Karpas-422 (cell line): ENCODE results near the gene RNU5D-1. TPM values are rescaled to one million over a fixed set of nuclear protein-coding genes. Genes with fewer than 3 reads are reported as not detected.
"Not testable (repeated sequence)": the region's sequence is repeated elsewhere in the genome, so short reads cannot be mapped to it uniquely, and the experiment has no call there.

Experiments used
- DNase-seq: peaks from one replicate; pipeline ENCODE4 v3.0.0-alpha.2; 2015
- H2AFZ ChIP-seq: fragments of 200-600 bp; sonication (generic); 2 replicates; pipeline ENCODE4 v1.6.1; 2014; ENCODE audit warnings: antibody characterized with exemption, low read length, mixed read lengths
- H3K27ac ChIP-seq: fragments of 200-600 bp; sonication (generic); 2 replicates; pipeline ENCODE4 v1.5.1; 2014; ENCODE audit warnings: mild to moderate bottlenecking, low read length, moderate library complexity
- H3K27me3 ChIP-seq: fragments of 200-600 bp; sonication (generic); 2 replicates; pipeline ENCODE4 v1.6.1; 2014; ENCODE audit warnings: low read length, mixed read lengths
- H3K36me3 ChIP-seq: fragments of 200-600 bp; sonication (generic); 2 replicates; pipeline ENCODE4 v1.6.1; 2014; ENCODE audit warnings: low read length, mixed read lengths; ENCODE audit not compliant: insufficient read depth
- H3K4me1 ChIP-seq: fragments of 200-600 bp; sonication (generic); 2 replicates; pipeline ENCODE4 v1.6.1; 2014; ENCODE audit warnings: mild to moderate bottlenecking, low read length, mixed read lengths
- H3K4me2 ChIP-seq: fragments of 200-600 bp; sonication (generic); 2 replicates; pipeline ENCODE4 v1.6.1; 2014; ENCODE audit warnings: low read length, low read depth, mild to moderate bottlenecking; ENCODE audit not compliant: poor library complexity, severe bottlenecking
- H3K4me3 ChIP-seq: fragments of 200-600 bp; sonication (generic); 2 replicates; pipeline ENCODE4 v1.5.1; 2014; ENCODE audit warnings: mild to moderate bottlenecking, antibody characterized with exemption, low read length, mixed read lengths
- H3K79me2 ChIP-seq: fragments of 200-600 bp; sonication (generic); 2 replicates; pipeline ENCODE4 v1.6.1; 2014; ENCODE audit warnings: mild to moderate bottlenecking, low read length, mixed read lengths
- H3K9ac ChIP-seq: fragments of 200-600 bp; sonication (generic); 2 replicates; pipeline ENCODE4 v1.6.0; 2014; ENCODE audit warnings: low read length
- H3K9me2 ChIP-seq: fragments of 200-600 bp; sonication (generic), shearing (Covaris generic); replicated peaks from 2 replicates; pipeline ENCODE4 v1.6.0; 2014; ENCODE audit warnings: mild to moderate bottlenecking, low read length, moderate library complexity; ENCODE audit not compliant: insufficient read depth
- H3K9me3 ChIP-seq: fragments of 300-700, 200-600 bp; sonication (generic); 2 replicates; pipeline ENCODE4 v1.6.1; 2014; ENCODE audit warnings: low read length, mixed read lengths
- H4K20me1 ChIP-seq: fragments of 200-600 bp; sonication (generic); 2 replicates; pipeline ENCODE4 v1.6.1; 2014; ENCODE audit warnings: mild to moderate bottlenecking, antibody characterized with exemption, low read length, low read depth; ENCODE audit not compliant: insufficient read depth
- total RNA-seq: library from RNA; depleted of rRNA; stranded (reverse); fragments of >200 nt; shearing (Covaris generic); gene quantifications from 2 replicates; pipeline ENCODE4 v1.2.3, GENCODE V29; 2014; ENCODE audit warnings: low replicate concordance

Gene RNU5D-1
- total RNA-seq, 1 experiment from 2014 or later: not detected

DNA sequence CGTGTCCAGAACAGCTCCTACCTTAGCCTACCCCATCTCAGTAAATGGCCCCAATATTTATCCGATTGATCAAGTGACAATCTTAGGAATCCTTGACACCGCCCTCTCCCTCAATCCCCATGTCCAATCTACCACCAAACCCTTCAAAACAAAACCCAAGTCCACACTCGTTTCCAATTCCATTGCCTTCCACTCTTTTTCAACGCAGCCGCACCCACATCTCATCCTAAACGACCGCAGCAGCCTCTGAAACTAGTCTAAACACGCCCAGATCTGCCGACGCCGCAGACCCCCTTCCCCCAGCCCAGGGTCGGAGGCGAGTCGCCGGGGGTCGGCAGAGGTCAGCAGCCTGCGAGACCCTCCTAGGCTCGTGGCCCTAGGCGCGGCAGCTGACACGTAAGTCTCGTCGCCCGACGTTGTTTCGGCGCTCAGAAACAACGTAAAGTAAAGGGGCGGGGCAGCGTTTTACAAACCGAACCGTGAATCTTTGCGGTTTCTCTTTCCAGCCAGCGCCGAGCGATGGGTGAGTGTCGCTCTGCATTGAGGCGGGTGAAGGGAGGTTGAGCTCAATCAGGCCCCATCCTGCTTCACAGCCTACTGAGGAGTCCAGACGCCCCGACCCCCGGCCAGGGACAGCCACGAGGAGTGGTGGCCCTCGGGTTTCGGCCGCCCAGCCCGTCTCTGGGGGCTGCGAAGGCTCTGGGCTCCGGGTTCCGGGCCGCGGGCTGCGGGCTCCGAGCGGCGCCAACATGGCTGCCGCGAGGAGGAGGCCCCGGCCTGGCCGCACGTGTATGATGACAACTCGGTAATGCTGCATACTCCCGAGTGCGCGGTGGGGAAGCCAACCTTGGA lies 44.3 kb upstream of the RNU5D-1 start, which contains the start of gene RPS8:
TSS of gene RPS8 (plus strand) at position 463 of the 852 bp plus-strand sequence. CDS start at position 520, 57 bp downstream.
- peak within 1 kb of the TSS; percentile 96 for H3K4me3 ChIP-seq
- peak within 1 kb of the TSS; percentile 95 for H3K9ac ChIP-seq

DNA sequence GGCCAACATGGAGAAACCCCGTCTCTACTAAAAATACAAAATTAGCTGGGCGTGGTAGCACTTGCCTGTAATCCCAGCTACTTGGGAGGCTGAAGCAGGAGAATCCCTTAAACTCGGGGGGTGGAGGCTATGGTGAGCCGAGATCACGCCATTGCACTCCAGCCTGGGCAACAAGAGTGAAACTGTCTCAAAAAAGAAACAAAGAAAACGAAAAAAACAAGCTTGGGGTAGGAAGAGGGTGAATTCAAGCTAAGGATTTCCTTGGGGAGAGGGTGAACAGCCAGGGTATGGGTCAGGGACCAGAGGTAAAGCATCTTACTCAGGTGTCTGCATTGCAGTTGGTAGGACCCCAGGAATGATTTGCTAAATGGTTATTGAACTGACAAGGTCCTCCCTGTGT lies 35.5 kb upstream of the RNU5D-1 start:
- H3K4me2 ChIP-seq, H3K9ac ChIP-seq, H3K27me3 ChIP-seq, H3K79me2 ChIP-seq, H4K20me1 ChIP-seq, H3K4me1 ChIP-seq, H3K4me3 ChIP-seq, H3K9me2 ChIP-seq, DNase-seq, H2AFZ ChIP-seq, H3K9me3 ChIP-seq, H3K27ac ChIP-seq: not testable (repeated sequence)
- H3K36me3 ChIP-seq: peaks cover 26% of the 10 kb centered on the region

More for the DNA sequence above, 44.3 kb upstream of the RNU5D-1 start, which contains the start of gene RPS8:
- Histone ChIP-seq H3K27ac (peak within 1 kb of the TSS; percentile 93), H2AFZ (no peak within 1 kb of the TSS), H3K9me2 (no peaks in the 10 kb centered on the region), H3K9me3 (no peaks in the 10 kb centered on the region), H3K27me3 (no peaks in the 10 kb centered on the region), H3K79me2 (peaks cover 35% of the 10 kb centered on the region), H4K20me1 (peaks cover 29% of the 10 kb centered on the region; the same call in 1 of the 2 replicates), H3K36me3 (peaks cover 28% of the 10 kb centered on the region), H3K4me2 (peak within 1 kb of the TSS; percentile 92), H3K4me1 (peaks cover 24% of the 10 kb centered on the region)
- peak; percentile 97 for DNase-seq

DNA sequence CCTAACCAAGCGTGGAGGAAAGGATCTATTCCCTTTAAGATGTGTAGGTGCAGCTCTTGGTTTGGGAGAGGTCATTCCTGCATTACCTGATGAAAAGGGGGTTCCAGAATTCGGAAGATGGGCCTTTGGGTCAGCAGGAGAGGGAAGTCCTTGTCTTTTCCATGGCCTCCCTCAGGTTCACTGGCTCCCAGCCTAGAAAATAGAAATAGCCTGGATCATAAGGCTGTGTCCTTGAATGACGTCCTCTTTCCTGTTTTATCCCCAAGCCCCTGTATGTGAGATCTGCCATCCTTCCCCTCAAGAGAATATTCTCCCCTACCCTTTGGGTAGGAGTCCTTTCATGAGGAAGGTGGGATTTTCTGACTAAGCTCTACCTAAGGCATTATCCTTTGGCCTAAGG lies 29.9 kb upstream of the RNU5D-1 start:
- Histone ChIP-seq H3K27ac (no peak overlapping the region), H3K27me3 (no peaks in the 10 kb centered on the region), H3K36me3 (peaks cover 46% of the 10 kb centered on the region), H3K79me2 (no peaks in the 10 kb centered on the region), H3K9me2 (no peaks in the 10 kb centered on the region), H3K4me2 (no peak overlapping the region), H4K20me1 (no peaks in the 10 kb centered on the region), H3K4me1 (peaks cover 16% of the 10 kb centered on the region), H2AFZ (no peak overlapping the region), H3K9me3 (no peaks in the 10 kb centered on the region), H3K4me3 (no peak overlapping the region), H3K9ac (no peak overlapping the region)
- no peak for DNase-seq

DNA sequence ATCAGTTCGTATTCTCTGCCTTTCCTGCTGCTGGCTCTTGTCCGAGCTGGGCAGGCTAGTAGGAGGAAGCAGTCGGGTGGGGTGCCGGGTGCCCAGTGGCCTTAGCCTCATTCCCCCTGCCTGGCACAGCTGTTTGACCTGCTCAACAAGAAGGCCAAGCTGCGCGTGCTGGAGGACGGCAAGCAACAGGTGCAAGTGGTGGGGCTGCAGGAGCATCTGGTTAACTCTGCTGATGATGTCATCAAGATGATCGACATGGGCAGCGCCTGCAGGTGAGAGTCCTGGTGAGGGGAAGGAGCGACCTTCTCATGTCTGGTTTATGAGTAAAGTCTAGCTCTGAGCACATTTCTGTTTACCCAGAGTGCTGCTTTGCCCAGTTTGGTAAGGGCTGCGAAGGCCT lies 28.1 kb upstream of the RNU5D-1 start:
- peaks cover 17% of the 10 kb centered on the region for H3K4me1 ChIP-seq
- H3K79me2 ChIP-seq: no peaks in the 10 kb centered on the region
- peaks cover 53% of the 10 kb centered on the region for H3K36me3 ChIP-seq
- no peaks in the 10 kb centered on the region for H3K27me3 ChIP-seq
- H3K4me2 ChIP-seq: no peak overlapping the region
- H3K9me2 ChIP-seq: no peaks in the 10 kb centered on the region
- no peak overlapping the region for H2AFZ ChIP-seq
- DNase-seq: no peak
- H3K9ac ChIP-seq: no peak overlapping the region
- H4K20me1 ChIP-seq: no peaks in the 10 kb centered on the region
- H3K27ac ChIP-seq: no peak overlapping the region
- H3K4me3 ChIP-seq: no peak overlapping the region
- H3K9me3 ChIP-seq: no peaks in the 10 kb centered on the region

DNA sequence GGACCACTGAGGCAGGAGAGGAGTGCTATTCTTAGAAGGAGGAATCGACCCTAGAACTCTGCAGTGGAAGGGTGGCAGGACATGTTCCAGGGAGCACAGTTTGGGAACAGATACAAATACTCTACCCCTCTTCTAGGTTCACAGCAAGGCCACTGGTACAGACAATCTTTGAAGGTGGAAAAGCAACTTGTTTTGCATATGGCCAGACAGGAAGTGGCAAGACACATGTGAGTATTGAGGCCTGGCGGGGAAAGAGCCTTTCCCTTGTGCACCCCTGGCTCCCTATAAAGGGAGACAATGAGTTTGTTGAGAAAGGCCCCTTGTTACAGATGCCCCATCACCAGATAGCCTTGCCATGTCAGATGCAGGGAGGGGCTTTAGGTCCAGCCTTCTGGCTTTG lies 26.4 kb upstream of the RNU5D-1 start:
- Histone ChIP-seq H4K20me1 (no peaks in the 10 kb centered on the region), H3K27me3 (no peaks in the 10 kb centered on the region), H3K9ac (no peak overlapping the region), H3K4me1 (peaks cover 17% of the 10 kb centered on the region), H3K4me3 (no peak overlapping the region), H3K27ac (peak overlapping the region; percentile 51), H3K9me3 (no peaks in the 10 kb centered on the region), H2AFZ (no peak overlapping the region), H3K4me2 (peak overlapping the region; percentile 13), H3K79me2 (no peaks in the 10 kb centered on the region), H3K36me3 (peaks cover 54% of the 10 kb centered on the region), H3K9me2 (no peaks in the 10 kb centered on the region)
- DNase-seq: no peak

DNA sequence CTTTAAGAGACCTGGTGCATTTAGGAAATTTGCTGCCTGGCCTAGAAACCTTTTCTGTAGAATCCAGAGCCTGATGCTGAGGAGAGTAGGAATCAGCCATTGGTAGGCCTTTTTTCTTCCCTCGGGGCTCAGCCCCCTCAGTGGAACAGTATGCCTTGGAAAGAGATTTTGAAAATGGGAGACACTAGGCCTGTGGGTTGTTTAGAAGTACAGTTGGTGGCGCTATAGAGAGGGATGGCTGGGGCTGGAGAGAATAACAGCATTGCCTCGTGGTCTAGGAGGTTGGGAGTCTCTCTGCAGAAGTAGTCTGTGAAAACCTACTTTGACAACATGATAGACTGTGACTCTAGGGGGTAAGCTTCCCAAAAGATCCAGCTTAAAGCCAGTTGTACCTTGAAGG lies 16.9 kb upstream of the RNU5D-1 start:
- no peak for DNase-seq
- Histone ChIP-seq H3K27me3 (no peaks in the 10 kb centered on the region), H3K79me2 (peaks cover 41% of the 10 kb centered on the region), H3K9me2 (no peaks in the 10 kb centered on the region), H3K4me1 (no peaks in the 10 kb centered on the region), H3K4me2 (no peak overlapping the region), H3K36me3 (peaks cover 45% of the 10 kb centered on the region), H3K27ac (no peak overlapping the region), H3K4me3 (no peak overlapping the region), H3K9ac (no peak overlapping the region), H2AFZ (no peak overlapping the region), H3K9me3 (no peaks in the 10 kb centered on the region), H4K20me1 (no peaks in the 10 kb centered on the region)

DNA sequence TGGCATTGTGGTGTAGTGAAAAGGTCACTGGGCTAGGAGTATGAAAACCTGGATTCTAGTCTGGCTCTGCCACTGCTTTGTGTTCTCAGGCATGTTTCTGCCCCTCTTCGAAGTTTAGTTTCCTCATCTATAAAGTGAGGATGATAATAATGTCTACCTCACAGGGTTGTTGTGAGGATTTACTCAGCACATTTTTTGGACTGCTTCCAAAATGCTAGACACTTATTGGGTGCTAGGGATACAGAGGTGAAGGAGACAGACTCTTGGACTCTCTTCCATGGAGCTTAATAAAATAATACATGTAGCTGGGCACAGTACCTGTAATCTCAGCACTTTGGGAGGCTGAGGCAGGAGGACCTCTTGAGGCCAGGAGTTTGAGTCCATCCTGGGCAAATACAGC lies 12.2 kb upstream of the RNU5D-1 start:
- Histone ChIP-seq H3K36me3 (peaks cover 29% of the 10 kb centered on the region), H3K4me3 (no peak overlapping the region), H3K9me3 (no peaks in the 10 kb centered on the region), H3K27me3 (no peaks in the 10 kb centered on the region), H3K9me2 (no peaks in the 10 kb centered on the region), H3K4me1 (peaks cover 18% of the 10 kb centered on the region), H3K27ac (no peak overlapping the region), H3K4me2 (no peak overlapping the region), H4K20me1 (no peaks in the 10 kb centered on the region), H2AFZ (no peak overlapping the region), H3K9ac (no peak overlapping the region), H3K79me2 (peaks cover 59% of the 10 kb centered on the region)
- no peak for DNase-seq

DNA sequence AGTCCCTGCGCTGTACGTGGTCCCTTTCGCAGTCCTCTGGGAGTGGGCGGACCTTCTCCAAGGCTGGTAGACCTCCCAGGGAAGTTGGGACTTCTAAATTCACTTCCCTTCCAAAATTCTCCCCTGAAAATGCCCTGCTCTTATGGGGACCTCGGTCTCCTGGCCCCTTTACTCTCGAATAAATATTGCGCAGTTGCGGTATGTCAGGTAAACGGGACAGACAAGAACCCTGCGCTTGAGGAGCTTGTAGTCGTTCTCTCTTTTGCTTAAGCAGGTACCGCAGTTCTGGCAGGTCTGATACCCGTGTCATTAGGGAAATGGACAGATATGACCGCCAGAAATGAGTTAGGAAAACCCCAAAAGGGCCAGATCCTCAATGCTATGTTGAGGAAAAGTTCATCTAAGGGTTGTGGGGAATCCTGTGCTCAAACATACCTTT lies 9.2 kb upstream of the RNU5D-1 start:
- no peaks in the 10 kb centered on the region for H3K9me3 ChIP-seq
- peak overlapping the region; percentile 64 for H3K27ac ChIP-seq
- peak overlapping the region; percentile 76 for H3K4me3 ChIP-seq
- DNase-seq: no peak
- H3K4me2 ChIP-seq: peak overlapping the region; percentile 94
- peak overlapping the region; percentile 81 for H3K9ac ChIP-seq
- H3K9me2 ChIP-seq: no peaks in the 10 kb centered on the region
- peaks cover 18% of the 10 kb centered on the region for H3K4me1 ChIP-seq
- peak overlapping the region; percentile 27; the same call in 1 of the 2 replicates for H2AFZ ChIP-seq
- peaks cover 42% of the 10 kb centered on the region for H3K79me2 ChIP-seq
- no peaks in the 10 kb centered on the region for H3K27me3 ChIP-seq
- peaks cover 11% of the 10 kb centered on the region; the same call in 1 of the 2 replicates for H3K36me3 ChIP-seq
- no peaks in the 10 kb centered on the region for H4K20me1 ChIP-seq
